Measurements from ENCODE around the gene SYNE1.
"Not testable (repeated sequence)": the region's sequence is repeated elsewhere in the genome, so short reads cannot be mapped to it uniquely, and the experiment has no call there.

SYNE1 gene

DNA sequence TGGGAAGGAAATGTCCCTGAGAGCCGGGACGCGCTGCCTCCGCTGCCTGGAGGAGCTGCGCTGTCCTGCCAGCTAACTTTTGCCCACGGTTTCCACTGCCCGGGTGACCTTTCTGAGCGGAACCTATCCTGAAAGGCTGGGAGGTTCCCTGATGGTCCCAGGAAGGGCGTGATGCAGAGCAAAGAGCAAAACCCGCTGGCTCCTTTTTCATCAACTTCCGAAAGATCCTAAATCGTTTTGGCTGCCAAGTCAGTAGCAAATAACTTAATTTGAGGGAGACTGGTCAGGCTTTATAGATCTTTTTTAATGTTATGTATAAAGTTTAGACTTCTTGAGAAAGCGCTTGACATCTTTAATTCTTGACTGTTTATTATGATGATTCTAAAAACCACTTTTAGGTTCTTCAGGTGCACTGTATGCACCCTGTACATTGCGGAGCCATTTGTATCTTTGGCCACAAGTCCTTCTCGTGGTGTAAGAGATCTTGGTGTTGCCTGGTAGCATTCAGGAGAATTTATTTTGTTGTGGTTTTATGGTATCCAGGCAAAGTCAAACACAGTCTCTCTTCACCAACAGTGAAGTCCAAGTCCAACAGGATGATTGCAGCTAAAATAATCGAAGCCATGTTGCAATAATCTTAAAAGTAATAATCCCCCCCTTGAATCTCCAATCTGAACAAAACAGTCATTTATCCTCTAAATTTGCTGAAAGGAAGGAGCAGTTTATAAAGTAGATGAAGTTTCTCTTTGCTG is at the start of gene SYNE1:
Gene SYNE1 (minus strand): TSS at position 67 of the 752 bp plus-strand sequence. CDS start 9,031 bp downstream, outside the sequence.
- DNase-seq: no peak

DNA sequence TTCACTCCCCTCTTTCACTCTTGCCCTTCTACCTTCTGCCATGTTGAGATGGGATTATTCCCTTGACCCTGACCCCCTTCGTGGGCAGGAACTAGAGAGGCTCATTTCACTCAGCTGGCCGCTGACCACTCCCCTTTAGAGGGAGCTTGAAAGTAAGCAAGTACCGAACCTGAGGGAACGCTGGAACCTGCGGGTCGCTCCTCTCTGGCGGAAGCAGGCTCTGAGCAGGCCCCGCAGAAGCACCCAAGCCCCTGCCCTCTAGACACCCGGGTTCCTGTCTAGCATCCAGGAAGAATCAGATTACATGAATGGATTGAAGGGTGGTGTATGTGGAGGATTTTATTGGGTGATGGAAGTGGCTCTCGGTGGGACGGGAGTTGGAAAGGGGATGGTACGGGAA is 48.7 kb upstream of the SYNE1 start:
- DNase-seq: no peak

DNA sequence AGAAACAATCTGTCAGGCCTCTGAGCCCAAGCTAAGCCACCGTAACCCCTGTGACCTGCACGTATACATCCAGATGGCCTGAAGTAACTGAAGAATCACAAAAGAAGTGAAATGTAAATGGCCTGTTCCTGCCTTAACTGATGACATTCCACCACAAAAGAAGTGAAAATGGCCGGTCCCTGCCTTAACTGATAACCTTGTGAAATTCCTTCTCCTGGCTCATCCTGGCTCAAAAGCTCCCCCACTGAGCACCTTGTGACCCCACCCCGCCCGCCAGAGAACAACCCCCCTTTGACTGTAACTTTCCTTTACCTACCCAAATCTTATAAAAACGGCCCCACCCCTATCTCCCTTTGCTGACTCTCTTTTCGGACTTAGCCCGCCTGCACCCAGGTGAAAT is 45.8 kb upstream of the SYNE1 start:
- not testable (repeated sequence) for DNase-seq

GRCh38 chr6:152682141-152682540 is 45.0 kb upstream of the SYNE1 start:
- DNase-seq: no peak

- DNase-seq: no peak
Measured at GRCh38 chr6:152680879-152681517, 43.8 kb upstream of the SYNE1 start.

DNA sequence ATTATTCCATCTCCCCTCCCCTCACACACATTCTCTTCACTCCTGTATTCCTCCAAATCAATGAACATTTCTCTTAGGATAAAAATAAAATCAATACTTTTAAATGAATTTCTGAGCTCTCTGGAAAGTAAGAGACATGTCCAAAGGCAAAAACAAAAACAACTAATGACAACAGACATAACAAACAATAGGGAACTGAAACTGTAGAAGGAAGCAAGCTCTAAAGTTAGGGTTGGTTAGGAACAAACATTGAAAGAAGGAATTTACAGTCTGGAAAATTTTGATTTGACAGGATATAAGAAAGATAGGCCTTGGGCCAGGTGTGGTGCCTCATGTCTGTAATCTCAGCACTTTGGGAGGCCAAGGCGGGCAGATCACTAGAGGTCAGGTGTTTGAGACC is 43.0 kb upstream of the SYNE1 start:
- DNase-seq: no peak

GRCh38 chr6:152673236-152673635 is 36.1 kb upstream of the SYNE1 start:
- no peak for DNase-seq

GRCh38 chr6:152671171-152671570 is 34.0 kb upstream of the SYNE1 start:
- DNase-seq: no peak

- no peak for DNase-seq
Measured at GRCh38 chr6:152669895-152670294, 32.7 kb upstream of the SYNE1 start.

DNA sequence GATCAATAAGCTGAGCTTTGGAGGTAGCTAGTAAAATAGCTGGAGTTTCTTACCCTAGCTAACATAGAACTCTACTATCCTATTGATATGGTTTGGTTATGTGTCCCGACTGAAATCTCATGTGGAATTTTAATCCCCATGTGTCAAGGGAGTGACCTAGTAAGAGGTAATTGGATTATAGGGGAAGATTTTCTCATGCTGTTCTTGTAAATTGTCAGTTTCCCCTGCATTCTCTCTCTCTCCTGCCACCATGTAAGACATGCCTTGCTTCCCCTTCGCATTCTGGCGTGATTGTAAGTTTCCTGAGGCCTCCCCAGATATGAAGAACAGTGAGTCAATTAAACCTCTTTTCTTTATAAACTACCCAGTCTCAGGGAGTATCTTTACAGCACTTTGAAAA is 24.6 kb upstream of the SYNE1 start:
- DNase-seq: no peak

GRCh38 chr6:152651986-152652385 is 14.8 kb upstream of the SYNE1 start:
- DNase-seq: no peak

GRCh38 chr6:152648105-152648504 is 10.9 kb upstream of the SYNE1 start:
- no peak for DNase-seq

DNA sequence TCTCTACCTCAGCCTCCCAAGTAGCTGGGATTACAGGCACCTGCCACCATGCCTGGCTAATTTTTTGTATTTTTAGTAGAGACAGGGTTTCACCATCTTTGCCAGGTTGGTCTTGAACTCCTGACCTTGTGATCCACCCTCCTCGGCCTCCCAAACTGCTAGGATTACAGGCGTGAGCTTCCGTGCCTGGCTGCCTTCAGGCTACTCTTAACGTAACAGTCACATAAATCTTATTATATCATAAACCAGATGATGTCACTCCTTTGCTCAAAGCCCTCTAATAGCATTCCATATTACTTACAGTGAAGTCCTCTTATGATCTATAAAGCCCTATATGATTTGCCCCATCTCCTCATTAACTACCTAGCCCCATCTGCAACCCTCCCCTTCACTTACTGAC is 9.6 kb upstream of the SYNE1 start:
- not testable (repeated sequence) for DNase-seq

DNA sequence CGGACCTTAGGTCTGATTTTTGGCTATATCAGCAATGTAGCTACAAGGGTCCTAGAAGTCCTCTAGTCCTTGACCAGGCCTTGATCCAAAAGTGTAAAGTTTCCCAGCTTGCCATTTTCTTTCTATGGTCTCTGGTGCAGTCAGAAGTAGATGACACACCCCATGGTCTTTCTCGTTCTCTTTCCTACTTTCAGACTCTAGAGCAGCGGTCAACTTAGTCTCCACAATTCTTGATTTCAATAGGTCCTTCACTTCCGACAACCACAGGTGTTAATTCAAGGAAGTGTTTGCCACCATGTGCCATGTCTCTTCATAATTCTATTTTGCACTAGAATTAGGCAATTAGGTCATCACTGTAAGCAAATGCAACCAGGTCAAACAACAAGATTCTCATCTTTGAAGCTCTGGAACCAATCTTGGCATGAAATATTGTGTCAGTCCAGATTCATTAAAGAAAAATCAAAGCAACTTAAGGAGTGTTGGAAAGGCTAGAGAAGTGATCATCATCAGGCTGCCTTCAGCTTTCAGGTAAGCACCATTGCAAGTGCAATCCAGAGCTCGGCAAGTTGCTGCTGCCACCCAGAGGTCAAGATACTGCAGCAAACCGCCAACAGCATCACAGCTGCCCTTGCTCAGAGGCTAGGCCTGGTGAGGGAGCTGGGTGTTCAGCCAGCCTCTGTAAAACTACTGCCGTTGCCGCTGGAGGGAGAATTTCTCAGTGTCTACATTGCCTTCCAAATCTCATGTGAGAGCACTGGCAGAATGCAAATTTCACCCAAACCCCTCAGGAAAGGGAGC is 5.6 kb upstream of the SYNE1 start:
- DNase-seq: peak; percentile 35

GRCh38 chr6:152636609-152637295 is 410 bp downstream of the SYNE1 start:
- DNase-seq: no peak

DNA sequence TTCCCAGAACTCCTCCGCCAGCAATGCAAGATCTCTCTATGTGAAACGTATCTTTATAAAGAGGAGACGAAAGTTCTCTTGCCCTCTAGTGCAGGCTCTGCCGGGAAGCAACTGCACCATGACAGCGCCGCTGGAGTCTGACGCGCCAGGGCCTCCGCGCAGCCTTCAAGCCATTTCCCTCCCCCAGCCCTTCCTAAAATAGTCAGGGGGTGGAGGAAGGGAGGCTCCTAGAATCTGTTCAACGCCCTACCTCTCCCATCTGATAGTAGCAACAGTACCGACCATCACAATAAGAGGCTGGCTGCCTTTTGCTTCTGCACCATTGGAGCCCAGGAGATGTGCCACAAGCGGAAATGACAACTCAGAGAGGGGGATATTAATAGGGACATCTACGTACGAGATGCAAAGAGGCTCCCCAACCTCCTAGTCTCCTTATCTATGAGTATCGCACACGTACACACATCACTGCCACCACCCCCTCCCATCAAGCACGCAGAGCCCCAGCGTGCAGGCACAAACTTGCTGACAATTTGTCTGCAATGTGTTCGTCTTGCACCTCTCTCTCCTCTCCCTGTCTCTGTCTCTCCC is 1.0 kb downstream of the SYNE1 start:
- no peak for DNase-seq

GRCh38 chr6:152634773-152635172 is 2.4 kb downstream of the SYNE1 start:
- no peak for DNase-seq

DNA sequence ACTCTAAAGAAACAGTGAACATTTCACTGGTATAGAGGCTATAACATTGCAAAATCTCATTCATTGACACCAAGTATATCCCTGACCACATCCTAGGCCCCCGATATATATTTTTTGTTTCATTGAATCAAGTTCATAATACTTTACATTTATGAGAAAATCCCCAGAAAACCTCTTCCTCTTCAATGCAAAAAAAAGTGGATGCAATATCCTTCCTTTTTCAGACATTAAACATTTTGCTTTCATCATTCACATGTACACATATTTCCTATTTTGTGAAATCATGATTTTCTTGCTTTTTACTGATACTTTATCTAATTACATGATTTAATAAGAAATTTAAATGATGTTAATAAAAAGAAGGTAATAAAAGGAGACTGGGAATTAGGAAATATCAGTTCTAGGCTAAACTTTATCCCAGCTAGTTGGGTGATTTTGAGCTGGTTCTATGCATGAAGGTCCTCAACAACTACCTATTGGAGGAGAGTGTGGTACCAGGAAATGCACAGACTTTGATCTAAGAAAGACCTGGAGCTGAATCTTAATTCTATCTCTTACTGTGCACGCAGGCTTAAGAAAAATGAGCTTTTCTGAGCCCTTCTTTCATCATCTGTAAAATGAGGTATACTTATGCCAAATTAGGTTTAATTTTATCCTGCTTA is 4.9 kb downstream of the SYNE1 start:
- DNase-seq: no peak

DNA sequence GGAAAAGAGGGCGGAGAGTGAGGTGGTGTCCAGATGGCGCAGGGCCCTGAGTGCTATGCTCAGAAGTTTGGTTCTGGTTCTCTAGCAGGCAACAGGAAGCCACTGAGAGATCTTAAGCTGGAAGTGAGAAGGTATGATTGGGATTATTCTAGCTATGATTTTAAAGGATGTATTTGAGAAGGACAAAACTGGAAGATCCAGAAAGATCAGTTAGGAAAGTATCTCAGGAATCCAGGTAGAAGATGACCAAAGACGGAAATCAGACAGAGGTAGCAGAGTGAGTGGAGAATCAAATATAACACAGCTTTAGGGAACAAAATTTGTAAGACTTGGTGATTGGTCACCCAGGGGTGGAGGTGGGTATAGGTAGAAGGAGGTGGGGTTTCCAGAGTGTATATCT is 5.8 kb downstream of the SYNE1 start:
- no peak for DNase-seq

DNA sequence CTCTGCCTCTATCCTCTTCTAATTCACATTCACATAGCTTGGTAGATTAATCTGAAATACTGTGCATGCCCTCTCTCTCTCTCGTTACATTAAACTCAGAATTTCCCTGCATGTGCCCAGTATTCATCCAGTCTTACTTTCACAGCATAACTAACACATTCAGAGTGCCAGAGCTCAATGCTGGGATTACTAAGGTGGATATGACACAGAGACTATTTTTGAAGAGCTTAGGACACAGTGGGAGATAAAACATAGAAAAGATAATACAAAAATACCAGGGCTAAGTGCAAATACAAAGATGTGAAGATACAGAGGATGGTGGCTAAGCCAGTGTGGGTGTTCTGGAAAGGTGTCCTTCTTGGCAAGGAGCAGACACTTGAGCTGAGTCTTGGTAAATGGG is 6.3 kb downstream of the SYNE1 start:
- no peak for DNase-seq

GRCh38 chr6:152625213-152625612 is 11.9 kb downstream of the SYNE1 start:
- no peak for DNase-seq

DNA sequence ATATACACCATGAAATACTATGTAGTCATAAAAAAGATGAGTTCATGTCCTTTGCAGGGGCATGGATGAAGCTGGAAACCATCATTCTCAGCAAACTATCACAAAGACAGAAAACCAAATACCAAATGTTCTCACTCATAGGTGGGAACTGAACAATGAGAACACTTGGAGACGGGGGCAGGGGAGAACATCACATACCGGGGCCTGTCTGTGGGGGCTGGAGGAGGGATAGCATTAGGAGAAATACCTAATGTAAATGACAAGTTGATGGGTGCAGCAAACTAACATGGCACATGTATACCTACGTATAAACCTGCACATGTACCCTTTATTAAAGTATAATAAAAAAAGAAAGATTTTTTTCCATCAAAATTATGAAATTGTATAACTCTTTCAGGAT is 22.4 kb downstream of the SYNE1 start:
- DNase-seq: not testable (repeated sequence)

Measured in stimulated activated CD8-positive, alpha-beta memory T cell treated with anti-CD3 and anti-CD28 coated beads, Interleukin-4, amount 100 ng/mL, for 48 hours (primary cell).